Neuronal stem cell (in vitro differentiated cells): ENCODE measurements around the gene TMBIM4.
"Not testable (repeated sequence)": the region's sequence is repeated elsewhere in the genome, so short reads cannot be mapped to it uniquely, and the experiment has no call there.

Source experiments
- DNase-seq: peaks from one replicate; pipeline ENCODE4 v3.0.0-alpha.2; 2013; ENCODE audit warnings: low spot score
- H2AFZ ChIP-seq: one replicate; pipeline ENCODE4 v1.6.1; 2013; ENCODE audit warnings: mild to moderate bottlenecking, low read length, inconsistent platforms
- H2AK5ac ChIP-seq: 2 replicates; pipeline ENCODE4 v1.6.1; 2013; ENCODE audit warnings: low read depth, mild to moderate bottlenecking, inconsistent platforms, low read length, moderate library complexity, mixed read lengths
- H2BK120ac ChIP-seq: 2 replicates; pipeline ENCODE4 v1.6.1; 2013; ENCODE audit warnings: low read depth, mild to moderate bottlenecking, inconsistent platforms, low read length, moderate library complexity, mixed read lengths
- H2BK12ac ChIP-seq: one replicate; pipeline ENCODE4 v1.6.1; 2013; ENCODE audit warnings: low read length, inconsistent platforms
- H2BK15ac ChIP-seq: 2 replicates; pipeline ENCODE4 v1.6.1; 2013; ENCODE audit warnings: mild to moderate bottlenecking, low read length, inconsistent platforms, mixed read lengths
- H2BK5ac ChIP-seq: one replicate; pipeline ENCODE4 v1.6.1; 2013; ENCODE audit warnings: inconsistent platforms, mild to moderate bottlenecking, low read length, moderate library complexity
- H3K14ac ChIP-seq: one replicate; pipeline ENCODE4 v1.6.1; 2013; ENCODE audit warnings: low read length, inconsistent platforms
- H3K18ac ChIP-seq: 2 replicates; pipeline ENCODE4 v1.6.1; 2013; ENCODE audit warnings: low read length, inconsistent platforms
- H3K23ac ChIP-seq: 2 replicates; pipeline ENCODE4 v1.6.1; 2013; ENCODE audit warnings: low read depth, mild to moderate bottlenecking, mixed read lengths, low read length, inconsistent platforms; ENCODE audit not compliant: poor library complexity
- H3K27ac ChIP-seq: replicated peaks from 3 replicates; pipeline ENCODE4 v1.5.1; 2013; ENCODE audit warnings: low read length, inconsistent platforms
- H3K27me3 ChIP-seq, 3 experiments: 2 replicates each; pipeline ENCODE4 v1.6.1; 2013; ENCODE audit warnings: low read length in 3 of 3, mild to moderate bottlenecking in 2 of 3, inconsistent platforms in 1 of 3, low read depth in 1 of 3, mixed read lengths in 1 of 3, moderate library complexity in 1 of 3; ENCODE audit not compliant: control insufficient read depth in 3 of 3, insufficient read depth in 3 of 3
- H3K36me3 ChIP-seq, 2 donors: replicated peaks in 1 of 2; 2 replicates each; pipeline ENCODE4 v1.6.1; 2013; ENCODE audit warnings: low read length in 2 of 2; ENCODE audit not compliant: control insufficient read depth in 2 of 2, insufficient read depth in 2 of 2
- H3K4ac ChIP-seq: 2 replicates; pipeline ENCODE4 v1.6.1; 2013; ENCODE audit warnings: inconsistent platforms, mild to moderate bottlenecking, low read length, moderate library complexity
- H3K4me1 ChIP-seq, 2 donors: 1 replicate in 1 of 2; 2 replicates in 1 of 2; pipeline ENCODE4 v1.6.1; 2013; ENCODE audit warnings: low read length in 2 of 2, low read depth in 1 of 2; ENCODE audit not compliant: control insufficient read depth in 2 of 2, insufficient read depth in 1 of 2
- H3K4me2 ChIP-seq: one replicate; pipeline ENCODE4 v1.6.1; 2013; ENCODE audit warnings: mild to moderate bottlenecking, low read length, inconsistent platforms; ENCODE audit not compliant: insufficient read depth, poor library complexity, severe bottlenecking
- H3K4me3 ChIP-seq, 2 donors: 2 replicates each; pipeline ENCODE4 v1.5.1; 2013; ENCODE audit warnings: low read length in 2 of 2, mild to moderate bottlenecking in 2 of 2, inconsistent platforms in 1 of 2, moderate library complexity in 1 of 2
- H3K79me1 ChIP-seq: one replicate; pipeline ENCODE4 v1.6.1; 2013; ENCODE audit warnings: low read depth, mild to moderate bottlenecking, inconsistent platforms, low read length, moderate library complexity
- H3K9ac ChIP-seq: one replicate; pipeline ENCODE4 v1.6.1; 2013; ENCODE audit warnings: mild to moderate bottlenecking, low read depth, low read length, inconsistent platforms; ENCODE audit not compliant: poor library complexity
- H3K9me3 ChIP-seq, 2 donors: replicated peaks in 1 of 2; 2 replicates each; pipeline versions ENCODE3 to v1.6.1; 2013; ENCODE audit warnings: low read length in 2 of 2, mild to moderate bottlenecking in 2 of 2, inconsistent platforms in 1 of 2, low read depth in 1 of 2, mixed read lengths in 1 of 2, moderate library complexity in 1 of 2; ENCODE audit not compliant: control insufficient read depth in 2 of 2, insufficient read depth in 1 of 2
- H4K8ac ChIP-seq: one replicate; pipeline ENCODE4 v1.6.1; 2013; ENCODE audit warnings: low read depth, mild to moderate bottlenecking, inconsistent platforms, low read length, moderate library complexity
- H4K91ac ChIP-seq: one replicate; pipeline ENCODE4 v1.6.1; 2013; ENCODE audit warnings: low read length, low read depth, mild to moderate bottlenecking, inconsistent platforms; ENCODE audit not compliant: poor library complexity
- WGBS, 2 donors: extraction: QIAGEN DNeasy Blood & Tissue Kit; methylation state at CpG; one replicate each; pipeline ENCODE4 v1.1.7; 2013; ENCODE audit warnings: missing lambda C conversion rate in 2 of 2, mixed read lengths in 1 of 2; ENCODE audit not compliant: insufficient read length in 2 of 2, insufficient replicate concordance in 1 of 2; ENCODE audit errors: extremely low coverage in 2 of 2; 5-methylcytosine and 5-hydroxymethylcytosine counted together

The TMBIM4 gene

GRCh38 chr12:66184822-66185221, 15.0 kb upstream of the TMBIM4 start:
- H3K4me3 ChIP-seq, H3K79me1 ChIP-seq, H3K9ac ChIP-seq, H2BK15ac ChIP-seq, H3K4me2 ChIP-seq, H3K14ac ChIP-seq, H3K4ac ChIP-seq, H3K36me3 ChIP-seq, H3K9me3 ChIP-seq, H4K91ac ChIP-seq, H3K4me1 ChIP-seq, H4K8ac ChIP-seq, H3K23ac ChIP-seq, H3K27ac ChIP-seq, H3K18ac ChIP-seq, H2BK120ac ChIP-seq, H2AK5ac ChIP-seq, H2AFZ ChIP-seq, H2BK5ac ChIP-seq, H2BK12ac ChIP-seq, DNase-seq: not testable (repeated sequence)
- H3K27me3 ChIP-seq = peaks cover 5 to 28% (median 18%) of the 10 kb centered on the region in 3 experiments
- WGBS, 2 donors = no CpG with 5 or more reads among the region's 3 CpGs

- Histone ChIP-seq H3K4ac (no peak overlapping the region), H2AFZ (no peak overlapping the region), H4K91ac (no peak overlapping the region), H3K79me1 (no peaks in the 10 kb centered on the region), H3K27me3 (peaks cover 0 to 10% (median 2%) of the 10 kb centered on the region in 3 experiments), H2BK5ac (no peak overlapping the region), H3K14ac (no peak overlapping the region), H3K4me1 (no peaks in the 10 kb centered on the region), H3K9ac (no peak overlapping the region), H3K27ac (no peak overlapping the region), H3K23ac (no peak overlapping the region), H3K4me3 (no peak overlapping the region), H3K18ac (no peak overlapping the region), H2AK5ac (no peak overlapping the region), H4K8ac (no peak overlapping the region), H3K9me3 (no peaks in the 10 kb centered on the region), H2BK120ac (no peak overlapping the region), H3K36me3 (no peaks in the 10 kb centered on the region), H2BK12ac (no peak overlapping the region), H2BK15ac (no peak overlapping the region), H3K4me2 (no peak overlapping the region)
- WGBS, 2 donors = no CpG with 5 or more reads among the region's 3 CpGs
- no peak for DNase-seq
Observed at GRCh38 chr12:66182956-66183355, 13.2 kb upstream of the TMBIM4 start.

- Histone ChIP-seq H2BK15ac (no peak overlapping the region), H3K4ac (no peak overlapping the region), H2AFZ (no peak overlapping the region), H2AK5ac (no peak overlapping the region), H2BK120ac (no peak overlapping the region), H3K79me1 (no peaks in the 10 kb centered on the region), H3K4me3 (no peak overlapping the region), H3K9ac (no peak overlapping the region), H2BK5ac (no peak overlapping the region), H3K4me2 (no peak overlapping the region), H3K9me3 (peaks cover 0 to 5% of the 10 kb centered on the region in 2 donors), H4K8ac (no peak overlapping the region), H3K36me3 (no peaks in the 10 kb centered on the region), H3K14ac (no peak overlapping the region), H4K91ac (no peak overlapping the region), H3K27ac (no peak overlapping the region), H3K23ac (no peak overlapping the region), H3K18ac (no peak overlapping the region), H2BK12ac (no peak overlapping the region), H3K4me1 (no peaks in the 10 kb centered on the region), H3K27me3 (peaks cover 0 to 5% (median 0%) of the 10 kb centered on the region in 3 experiments)
- no peak for DNase-seq
- no CpG with 5 or more reads among the region's 1 CpG for WGBS, 2 donors
Observed at GRCh38 chr12:66176105-66176900, 6.5 kb upstream of the TMBIM4 start.

DNA sequence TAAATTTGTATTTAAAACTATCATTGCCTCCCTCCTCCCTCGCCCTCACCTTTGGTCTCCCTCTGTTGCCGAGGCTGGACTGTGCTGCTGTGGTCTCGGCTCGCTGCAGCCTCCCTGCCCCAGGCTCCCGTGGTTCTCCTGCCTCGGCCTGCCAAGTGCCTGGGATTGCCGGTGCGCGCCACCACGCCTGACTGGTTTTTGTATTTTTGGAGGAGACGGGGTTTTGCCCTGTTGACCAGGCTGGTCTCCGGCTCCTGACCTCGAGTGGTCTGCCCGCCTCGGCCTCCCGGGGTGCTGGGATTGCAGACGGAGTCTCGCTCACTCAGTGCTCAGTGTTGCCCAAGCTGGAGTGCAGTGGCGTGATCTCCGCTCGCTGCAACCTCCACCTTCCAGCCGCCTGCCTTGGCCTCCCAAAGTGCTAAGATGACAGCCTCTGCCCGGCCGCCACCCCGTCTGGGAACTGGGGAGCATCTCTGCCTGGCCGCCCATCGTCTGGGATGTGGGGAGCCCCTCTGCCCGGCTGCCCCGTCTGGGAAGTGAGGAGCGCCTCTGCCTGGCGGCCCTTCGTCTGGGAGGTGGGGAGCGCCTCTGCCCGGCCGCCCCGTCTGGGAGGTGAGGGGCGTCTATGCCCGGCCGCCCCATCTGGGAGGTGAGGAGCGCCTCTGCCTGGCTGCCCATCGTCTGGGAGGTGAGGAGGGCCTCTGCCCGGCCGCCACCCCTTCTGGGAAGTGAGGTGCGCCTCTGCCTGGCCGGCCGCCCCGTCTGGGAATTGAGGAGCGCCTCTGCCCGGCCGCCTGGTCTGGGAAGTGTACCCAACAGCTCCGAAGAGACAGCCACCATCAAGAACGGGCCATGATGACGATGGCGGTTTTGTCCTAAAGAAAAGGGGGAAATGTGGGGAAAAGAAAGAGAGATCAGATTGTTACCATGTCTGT, 4.9 kb upstream of the TMBIM4 start:
- not testable (repeated sequence) for H3K4ac ChIP-seq, H4K8ac ChIP-seq, H3K9ac ChIP-seq, H4K91ac ChIP-seq, DNase-seq, H3K14ac ChIP-seq, H3K27ac ChIP-seq, H2BK120ac ChIP-seq, H2AFZ ChIP-seq, H3K36me3 ChIP-seq, H3K9me3 ChIP-seq, H2BK15ac ChIP-seq, H2BK5ac ChIP-seq, H3K4me2 ChIP-seq, H3K18ac ChIP-seq, H3K4me1 ChIP-seq, H2BK12ac ChIP-seq, H3K4me3 ChIP-seq, H3K27me3 ChIP-seq, H3K79me1 ChIP-seq, H2AK5ac ChIP-seq, H3K23ac ChIP-seq
- no CpG with 5 or more reads among the region's 54 CpGs for WGBS, 2 donors
